Measurements from ENCODE around the gene METTL15.

DNA sequence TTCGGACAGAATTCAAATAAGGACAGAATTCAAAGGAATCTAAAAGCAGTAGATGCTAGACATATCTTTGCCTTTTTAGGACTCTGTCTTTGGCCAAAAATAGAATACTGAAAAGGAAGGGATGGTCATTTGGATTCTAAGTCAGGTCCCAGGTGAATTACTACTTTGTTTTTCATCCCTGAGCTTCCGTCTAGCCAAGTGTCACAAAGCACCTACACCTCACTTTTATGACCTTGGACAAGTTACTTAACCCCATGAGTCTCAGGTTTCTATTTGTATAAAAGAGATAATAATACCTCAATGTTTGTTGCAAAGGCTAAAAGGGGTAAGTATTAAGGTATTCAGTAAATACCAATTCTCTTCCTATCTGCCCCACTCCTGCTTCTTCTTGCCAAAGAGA is 7.5 kb upstream of the METTL15 start:
- no peak for TF ChIP-seq POLR2A (IDR thresholded peaks at IDR 0.05)
- no peak for TF ChIP-seq CTCF (IDR thresholded peaks at IDR 0.05)

All from prostate gland (tissue), 2 donors.